ENCODE data around the gene PRAMEF25.
"Not testable (repeated sequence)": the region's sequence is repeated elsewhere in the genome, so short reads cannot be mapped to it uniquely, and the experiment has no call there.

PRAMEF25 gene

DNA sequence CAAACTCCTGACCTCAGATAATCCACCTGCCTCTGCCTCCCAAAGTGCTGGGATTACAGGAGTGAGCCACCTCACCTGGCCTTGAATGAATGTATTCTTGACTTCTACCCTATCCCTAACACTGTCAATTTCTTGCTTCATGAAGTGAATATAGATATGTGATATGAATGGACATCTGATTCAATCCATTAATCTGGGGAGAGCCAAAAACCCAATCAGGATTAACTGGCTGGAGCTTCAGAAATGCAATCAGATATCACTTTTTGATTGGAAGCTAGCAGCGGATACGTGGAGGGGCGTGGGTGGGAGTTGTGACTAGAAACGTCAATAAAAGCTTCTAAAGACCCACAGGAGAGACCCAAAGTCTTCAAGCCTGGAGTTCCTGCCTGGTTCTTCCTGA is at the start of gene PRAMEF25:
TSS of gene PRAMEF25 (plus strand) at position 301 of the 400 bp plus-strand sequence. CDS start 2,920 bp downstream, outside the sequence.
- H3K36me3 ChIP-seq (ENCODE audit: low read length); H3K9me3 ChIP-seq (ENCODE audit: insufficient read depth, low read length); H3F3A ChIP-seq (ENCODE audit: insufficient read depth); H3K27ac ChIP-seq (ENCODE audit: low read depth, low read length); H4K20me1 ChIP-seq (ENCODE audit: low read depth, low read length); H3K4me2 ChIP-seq (ENCODE audit: low read depth, low read length, poor library complexity, severe bottlenecking); H3K9me2 ChIP-seq (replicated peaks; ENCODE audit: insufficient read depth, low read length); H3K79me2 ChIP-seq (ENCODE audit: insufficient read depth, low read length); H2AFZ ChIP-seq (ENCODE audit: low read depth, low read length, severe bottlenecking); H3K4me3 ChIP-seq (ENCODE audit: insufficient read depth, low read length, poor library complexity, severe bottlenecking); H3K9ac ChIP-seq (ENCODE audit: low read length); H3K27me3 ChIP-seq (ENCODE audit: low read length): not testable (repeated sequence)

DNA sequence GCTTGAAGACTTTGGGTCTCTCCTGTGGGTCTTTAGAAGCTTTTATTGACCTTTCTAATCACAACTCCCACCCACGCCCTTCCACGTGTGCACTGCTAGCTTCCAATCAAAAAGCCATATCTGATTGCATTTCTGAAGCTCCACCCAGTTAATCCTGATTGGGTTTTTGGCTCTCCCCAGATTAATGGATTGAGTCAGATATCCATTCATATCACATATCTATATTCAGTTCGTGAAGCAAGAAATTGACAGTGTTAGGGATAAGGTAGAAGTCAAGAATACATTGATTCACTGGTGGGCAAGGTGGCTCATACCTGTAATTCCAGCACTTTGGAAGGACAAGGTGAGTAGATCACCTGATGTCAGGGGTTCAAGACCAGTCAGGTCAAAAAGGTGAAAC is 14.1 kb upstream of the PRAMEF25 start, which contains the start of gene PRAMEF27:
TSS of gene PRAMEF27 (minus strand) at position 101 of the 400 bp plus-strand sequence. CDS start 2,916 bp downstream, outside the sequence.
- not testable (repeated sequence) for H3K9ac ChIP-seq (ENCODE audit: low read length); H3F3A ChIP-seq (ENCODE audit: insufficient read depth); H4K20me1 ChIP-seq (ENCODE audit: low read depth, low read length); H3K4me3 ChIP-seq (ENCODE audit: insufficient read depth, low read length, poor library complexity, severe bottlenecking); H3K9me3 ChIP-seq (ENCODE audit: insufficient read depth, low read length); H3K9me2 ChIP-seq (replicated peaks; ENCODE audit: insufficient read depth, low read length); H3K4me2 ChIP-seq (ENCODE audit: low read depth, low read length, poor library complexity, severe bottlenecking); H3K27ac ChIP-seq (ENCODE audit: low read depth, low read length); H3K27me3 ChIP-seq (ENCODE audit: low read length); H2AFZ ChIP-seq (ENCODE audit: low read depth, low read length, severe bottlenecking); H3K36me3 ChIP-seq (ENCODE audit: low read length); H3K79me2 ChIP-seq (ENCODE audit: insufficient read depth, low read length)

DNA sequence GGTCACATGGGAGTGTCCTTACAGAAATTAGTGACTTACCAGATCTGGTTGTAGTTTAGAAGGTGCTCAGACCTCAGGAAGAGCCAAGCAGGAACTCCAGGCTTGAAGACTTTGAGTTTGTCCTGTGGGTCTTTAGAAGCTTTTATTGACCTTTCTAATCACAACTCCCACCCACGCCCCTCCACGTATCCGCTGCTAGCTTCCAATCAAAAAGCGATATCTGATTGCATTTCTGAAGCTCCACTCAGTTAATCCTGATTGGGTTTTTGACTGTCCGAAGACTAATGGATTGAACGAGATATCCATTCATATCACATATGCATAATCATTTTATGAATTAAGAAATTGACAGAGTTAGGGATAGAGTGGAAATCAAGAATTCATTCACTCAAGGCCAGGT is 46.2 kb downstream of the PRAMEF25 start, which contains the start of gene HNRNPCL2:
TSS of gene HNRNPCL2 (minus strand) at position 101 of the 400 bp plus-strand sequence. CDS start 454 bp downstream, outside the sequence.
- H3K79me2 ChIP-seq (ENCODE audit: insufficient read depth, low read length); H3K9me3 ChIP-seq (ENCODE audit: insufficient read depth, low read length); H3K27me3 ChIP-seq (ENCODE audit: low read length); H3K4me2 ChIP-seq (ENCODE audit: low read depth, low read length, poor library complexity, severe bottlenecking); H3F3A ChIP-seq (ENCODE audit: insufficient read depth); H4K20me1 ChIP-seq (ENCODE audit: low read depth, low read length); H3K9me2 ChIP-seq (replicated peaks; ENCODE audit: insufficient read depth, low read length); H3K9ac ChIP-seq (ENCODE audit: low read length); H3K36me3 ChIP-seq (ENCODE audit: low read length); H2AFZ ChIP-seq (ENCODE audit: low read depth, low read length, severe bottlenecking); H3K4me3 ChIP-seq (ENCODE audit: insufficient read depth, low read length, poor library complexity, severe bottlenecking); H3K27ac ChIP-seq (ENCODE audit: low read depth, low read length): not testable (repeated sequence)

Measured in SU-DHL-6 (cell line).